Measurements from ENCODE around the gene PIANP. TPM values are rescaled to one million over a fixed set of nuclear protein-coding genes. Genes with fewer than 3 reads are reported as not detected.
A peak's percentile ranks its signal among the peaks of the same experiment; 100 is the strongest.

The PIANP gene
- total and polyA plus RNA-seq, 2 of the 4 experiments (the other 2 are of a cell fraction): 0.18 to 6.8 TPM

GRCh38 chr12:6646276-6647082 is 54.1 kb downstream of the PIANP start:
- peak overlapping the region in 1 of 2 experiments; percentile 36; a peak in 1 of 4 replicates for H4K8ac ChIP-seq (ENCODE audit: low read depth in 2 of 2, low read length in 2 of 2)
- intact Hi-C loops (cut with micrococcal nuclease): no loop called here
- no peak overlapping the region for H3K23ac ChIP-seq (ENCODE audit: low read depth, low read length)
- no peak for DNase-seq
- H3K27ac ChIP-seq (ENCODE audit: insufficient read depth, low read length): no peak overlapping the region
- peaks cover 2% of the 10 kb centered on the region; the same call in 1 of the 2 replicates for H3K27me3 ChIP-seq (ENCODE audit: control insufficient read depth, insufficient read depth, low read length)
- peak overlapping the region; percentile 8; the same call in 1 of the 2 replicates for H2AK5ac ChIP-seq (ENCODE audit: low read depth, low read length)
- TF ChIP-seq, protein P1, sequence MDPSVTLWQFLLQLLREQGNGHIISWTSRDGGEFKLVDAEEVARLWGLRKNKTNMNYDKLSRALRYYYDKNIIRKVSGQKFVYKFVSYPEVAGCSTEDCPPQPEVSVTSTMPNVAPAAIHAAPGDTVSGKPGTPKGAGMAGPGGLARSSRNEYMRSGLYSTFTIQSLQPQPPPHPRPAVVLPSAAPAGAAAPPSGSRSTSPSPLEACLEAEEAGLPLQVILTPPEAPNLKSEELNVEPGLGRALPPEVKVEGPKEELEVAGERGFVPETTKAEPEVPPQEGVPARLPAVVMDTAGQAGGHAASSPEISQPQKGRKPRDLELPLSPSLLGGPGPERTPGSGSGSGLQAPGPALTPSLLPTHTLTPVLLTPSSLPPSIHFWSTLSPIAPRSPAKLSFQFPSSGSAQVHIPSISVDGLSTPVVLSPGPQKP (IDR thresholded peaks at IDR 0.05; ENCODE audit: borderline replicate concordance, low read depth, low read length): no peak
- TF ChIP-seq NFE2L2 (IDR thresholded peaks at IDR 0.05; ENCODE audit: low read depth, low read length) (no peak), MXI1 (IDR thresholded peaks at IDR 0.05; ENCODE audit: borderline replicate concordance, low read depth, low read length) (no peak), RFX5 (IDR thresholded peaks at IDR 0.05; ENCODE audit: low read depth, low read length) (no peak), CHD1 (IDR thresholded peaks at IDR 0.05; ENCODE audit: low read depth, low read length) (no peak)
- ChIA-PET POLR2A (ENCODE audit: unreplicated experiment) (no interaction called here), CTCF (no interaction called here)
- no peak overlapping the region for H2BK20ac ChIP-seq (ENCODE audit: low read depth, low read length)
- no peak overlapping the region for H3K4me3 ChIP-seq (ENCODE audit: insufficient read depth, low read depth, low read length)
- in situ Hi-C loops (cut with MboI; ENCODE audit: low sequenced_read_pairs): no loop called here
- H3K9me3 ChIP-seq (ENCODE audit: control insufficient read depth, insufficient read depth, low read length): peaks cover 19% of the 10 kb centered on the region
- peak overlapping the region; percentile 88 for H2AFZ ChIP-seq (replicated peaks; ENCODE audit: low read length, poor library complexity)
- peak overlapping the region; percentile 78 for H2AK9ac ChIP-seq (replicated peaks; ENCODE audit: low read depth, low read length, poor library complexity)
- no peak overlapping the region for H2BK120ac ChIP-seq (ENCODE audit: low read depth, low read length)
- H3K9me1 ChIP-seq (ENCODE audit: insufficient read depth, low read length): no peaks in the 10 kb centered on the region
- no peak for ATAC-seq (ENCODE audit: low read depth)
- H3K56ac ChIP-seq (ENCODE audit: extremely low read depth, insufficient read depth, low read length): no peak overlapping the region
- no peak overlapping the region for H3K4ac ChIP-seq (ENCODE audit: low read depth, low read length)
- dilution Hi-C loops (cut with HindIII; ENCODE audit: low sequenced_read_pairs, unreplicated experiment): no loop called here
- no peak overlapping the region for H2BK15ac ChIP-seq (ENCODE audit: low read depth, low read length)
- BruUV-seq (replicated peaks): no TSS peak
- H4K20me1 ChIP-seq (ENCODE audit: insufficient read depth, low read length): no peaks in the 10 kb centered on the region
- H3K36me3 ChIP-seq (ENCODE audit: control insufficient read depth, insufficient read depth, low read length): peaks cover 24% of the 10 kb centered on the region
- 66% methylated on average over 14 of the region's 28 CpGs; no CpG with 5 or more reads in 1 of the 2 experiments for WGBS, 2 experiments (ENCODE audit: extremely low coverage in 2 of 2, insufficient read length in 1 of 2)
- H3K79me1 ChIP-seq (ENCODE audit: low read depth in 1 of 2, low read length in 2 of 2): no peaks in the 10 kb centered on the region
- H3K9ac ChIP-seq (ENCODE audit: low read depth, low read length): no peak overlapping the region
- H2BK5ac ChIP-seq (ENCODE audit: low read depth, low read length, poor library complexity, severe bottlenecking): no peak overlapping the region
- H4K91ac ChIP-seq (ENCODE audit: insufficient read depth, low read depth, low read length): no peak overlapping the region
- no peak overlapping the region for H3K14ac ChIP-seq (replicated peaks; ENCODE audit: low read depth, low read length)
- H3K4me2 ChIP-seq (ENCODE audit: low read depth, low read length): no peak overlapping the region
- H3K4me1 ChIP-seq (ENCODE audit: control insufficient read depth, insufficient read depth, low read length): no peaks in the 10 kb centered on the region
- H3K18ac ChIP-seq (ENCODE audit: low read depth, low read length): no peak overlapping the region
- no peak overlapping the region for H4K5ac ChIP-seq (ENCODE audit: low read depth, low read length)

Measured in IMR-90 (cell line).